ENCODE measurements around the gene LZTS3. TPM values are rescaled to one million over a fixed set of nuclear protein-coding genes. Genes with fewer than 3 reads are reported as not detected.

Gene LZTS3
- total RNA-seq, 1 donor from 2014 or later, result 6.9 TPM

- peak overlapping the region; percentile 44 for H3K27ac Mint-ChIP-seq (ENCODE audit: unreplicated experiment)
- H3K4me1 Mint-ChIP-seq (ENCODE audit: unreplicated experiment), result peaks cover 25% of the 10 kb centered on the region
- H3K36me3 Mint-ChIP-seq (ENCODE audit: unreplicated experiment), result no peaks in the 10 kb centered on the region
- no peaks in the 10 kb centered on the region for H3K9me3 Mint-ChIP-seq (ENCODE audit: unreplicated experiment)
- peak; percentile 95 for DNase-seq (ENCODE audit: extremely low spot score, unreplicated experiment)
- H3K27me3 Mint-ChIP-seq (ENCODE audit: unreplicated experiment), result peaks cover 4% of the 10 kb centered on the region
- H3K4me3 Mint-ChIP-seq (ENCODE audit: unreplicated experiment), result peak overlapping the region; percentile 88
- peak; percentile 23 for TF ChIP-seq CTCF (IDR thresholded peaks at IDR 0.05)
These were observed 477 bp upstream of the LZTS3 start for GRCh38 chr20:3173610-3174441.

DNA sequence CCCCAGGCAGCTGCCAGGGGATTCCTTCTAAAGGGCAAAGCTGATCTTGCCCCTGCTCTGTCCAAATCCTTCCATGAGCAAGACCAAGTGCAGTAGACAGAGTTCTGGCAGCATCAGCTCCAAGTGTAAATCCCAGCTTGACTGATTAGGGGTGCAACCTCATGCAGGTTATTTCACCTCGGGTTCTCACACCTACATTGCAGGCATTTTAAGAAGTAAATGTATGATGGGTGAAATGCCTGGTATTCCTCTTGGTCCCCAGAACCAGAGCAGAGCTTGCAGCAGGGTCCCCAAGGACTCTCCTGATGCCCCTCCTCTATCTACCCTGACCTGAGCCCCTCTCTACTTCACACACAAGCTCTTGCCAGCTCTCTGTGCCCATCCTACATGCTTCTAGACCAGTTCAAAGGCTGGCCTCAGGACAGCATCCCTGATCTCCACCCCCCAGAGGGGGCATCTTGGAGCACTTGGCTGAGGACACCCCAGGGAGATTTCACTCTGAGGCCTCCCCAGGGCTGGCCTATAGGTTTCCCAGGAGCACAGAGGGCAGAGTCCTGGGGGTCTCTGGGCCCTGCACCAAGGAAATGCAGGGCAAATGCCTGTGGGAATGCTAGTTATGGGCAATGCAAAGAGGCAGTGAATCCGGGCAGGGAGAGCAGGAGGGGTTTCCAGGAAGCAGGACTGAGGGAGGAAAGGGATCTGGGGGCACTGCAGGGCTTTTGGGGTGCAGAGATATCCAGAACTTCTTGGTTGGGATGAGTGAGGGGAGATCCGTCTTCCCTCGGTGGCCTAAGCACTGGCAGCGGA is 1.0 kb downstream of the LZTS3 start:
- Mint-ChIP-seq H3K36me3 (ENCODE audit: unreplicated experiment) (peaks cover 3% of the 10 kb centered on the region), H3K27me3 (ENCODE audit: unreplicated experiment) (peaks cover 4% of the 10 kb centered on the region), H3K4me1 (ENCODE audit: unreplicated experiment) (peaks cover 27% of the 10 kb centered on the region), H3K9me3 (ENCODE audit: unreplicated experiment) (no peaks in the 10 kb centered on the region), H3K27ac (ENCODE audit: unreplicated experiment) (peak overlapping the region; percentile 14), H3K4me3 (ENCODE audit: unreplicated experiment) (peak overlapping the region; percentile 78)
- DNase-seq (ENCODE audit: extremely low spot score, unreplicated experiment), result no peak
- TF ChIP-seq CTCF (IDR thresholded peaks at IDR 0.05), result no peak

- no peak for DNase-seq (ENCODE audit: extremely low spot score, unreplicated experiment)
- no peak overlapping the region for H3K27ac Mint-ChIP-seq (ENCODE audit: unreplicated experiment)
- no peak for TF ChIP-seq CTCF (IDR thresholded peaks at IDR 0.05)
- peaks cover 3% of the 10 kb centered on the region for H3K36me3 Mint-ChIP-seq (ENCODE audit: unreplicated experiment)
- H3K4me1 Mint-ChIP-seq (ENCODE audit: unreplicated experiment), result peaks cover 27% of the 10 kb centered on the region
- H3K9me3 Mint-ChIP-seq (ENCODE audit: unreplicated experiment), result no peaks in the 10 kb centered on the region
- H3K4me3 Mint-ChIP-seq (ENCODE audit: unreplicated experiment), result peak overlapping the region; percentile 78
- H3K27me3 Mint-ChIP-seq (ENCODE audit: unreplicated experiment), result peaks cover 4% of the 10 kb centered on the region
These were observed 1.8 kb downstream of the LZTS3 start for GRCh38 chr20:3171391-3172125.

DNA sequence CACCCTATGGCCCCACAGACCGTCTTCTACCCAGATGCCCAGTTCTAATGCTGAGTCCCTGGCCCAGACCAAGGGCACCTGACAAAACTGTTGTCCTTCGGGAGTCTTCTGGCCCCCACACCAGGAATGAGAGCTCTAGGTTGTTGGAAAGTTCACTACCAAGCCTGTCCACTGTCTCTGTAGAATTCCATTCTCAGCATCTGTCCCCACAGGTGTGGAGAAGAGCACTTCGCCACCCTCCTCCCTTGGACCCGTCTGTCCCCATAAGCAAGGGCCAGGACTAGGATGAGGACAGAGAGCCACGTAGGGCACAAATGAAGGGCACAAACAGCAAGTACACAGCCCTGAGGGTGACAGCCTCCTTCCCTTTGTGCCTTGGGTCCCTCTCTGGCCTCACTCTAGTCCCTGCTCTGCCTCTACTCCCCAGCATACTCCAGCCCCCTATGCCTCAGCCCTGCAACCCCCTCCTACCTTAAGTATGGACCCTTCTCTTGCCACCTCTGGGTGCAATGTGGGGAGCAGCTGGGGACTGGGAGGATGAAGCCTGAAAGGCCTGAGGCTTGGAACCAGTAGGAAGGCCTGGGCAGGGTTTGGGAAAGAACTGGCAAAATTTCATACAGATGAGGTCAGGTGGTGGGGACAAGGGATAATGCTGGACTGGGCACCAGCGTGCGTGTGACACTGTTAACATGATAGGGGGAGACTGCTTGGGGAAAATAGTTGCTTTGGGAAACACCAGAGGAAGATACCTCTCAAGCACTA is 4.3 kb downstream of the LZTS3 start:
- TF ChIP-seq CTCF (IDR thresholded peaks at IDR 0.05), result no peak
- no peak overlapping the region for H3K27ac Mint-ChIP-seq (ENCODE audit: unreplicated experiment)
- H3K36me3 Mint-ChIP-seq (ENCODE audit: unreplicated experiment), result peaks cover 3% of the 10 kb centered on the region
- H3K4me3 Mint-ChIP-seq (ENCODE audit: unreplicated experiment), result no peak overlapping the region
- DNase-seq (ENCODE audit: extremely low spot score, unreplicated experiment), result no peak
- H3K4me1 Mint-ChIP-seq (ENCODE audit: unreplicated experiment), result peaks cover 9% of the 10 kb centered on the region
- peaks cover 4% of the 10 kb centered on the region for H3K27me3 Mint-ChIP-seq (ENCODE audit: unreplicated experiment)
- H3K9me3 Mint-ChIP-seq (ENCODE audit: unreplicated experiment), result no peaks in the 10 kb centered on the region

Data from osteocyte (in vitro differentiated cells).